ENCODE data around the gene FGL2. TPM values are rescaled to one million over a fixed set of nuclear protein-coding genes. Genes with fewer than 3 reads are reported as not detected.

The FGL2 gene
- total and polyA plus RNA-seq, 2 of the 4 experiments (the other 2 are of a cell fraction) = 0.32 to 1.3 TPM

DNA sequence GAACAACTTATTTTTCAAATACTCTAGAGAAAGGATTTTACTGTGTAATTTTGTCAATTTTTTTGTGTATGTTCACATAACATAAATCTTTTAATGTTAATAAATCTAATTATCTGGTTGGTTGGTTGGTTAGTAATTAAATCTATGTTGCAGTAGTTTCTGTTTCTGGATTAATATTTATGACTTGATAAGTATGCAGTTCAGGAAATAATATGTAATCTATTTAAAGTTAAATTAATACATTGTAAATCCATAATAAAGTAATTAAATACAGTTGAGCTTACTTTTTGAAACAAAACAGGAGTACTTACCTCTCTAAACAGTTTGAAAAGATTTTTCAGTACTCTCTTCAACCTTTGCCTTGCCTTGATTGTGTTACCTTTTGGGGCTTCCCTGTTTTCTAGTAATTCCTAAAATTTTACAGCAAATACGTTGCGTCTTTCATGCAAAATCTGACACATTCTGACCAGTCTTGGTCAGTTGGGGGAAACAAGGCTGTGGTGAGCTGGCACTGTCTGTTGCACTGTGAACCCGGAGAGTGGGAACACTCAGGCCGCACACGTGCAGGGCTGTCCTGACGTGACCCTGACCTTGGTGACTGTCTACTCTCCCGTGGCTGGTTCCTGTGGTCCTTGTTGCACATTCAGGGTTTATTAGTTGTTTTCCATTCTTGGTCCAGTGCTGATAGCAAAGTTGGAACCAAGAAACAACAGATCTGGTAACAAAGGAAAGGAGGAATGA lies 45.6 kb upstream of the FGL2 start:
- Histone ChIP-seq H3K79me1 (ENCODE audit: low read depth in 1 of 2, low read length in 2 of 2) (no peaks in the 10 kb centered on the region), H4K5ac (ENCODE audit: low read depth, low read length) (peak overlapping the region; percentile 84), H3K23ac (ENCODE audit: low read depth, low read length) (peak overlapping the region; percentile 54; the same call in 1 of the 2 replicates), H3K27ac (ENCODE audit: insufficient read depth, low read length) (peak overlapping the region; percentile 57), H2BK15ac (ENCODE audit: low read depth, low read length) (peak overlapping the region; percentile 51; the same call in 2 of the 3 replicates), H3K9me3 (ENCODE audit: control insufficient read depth, insufficient read depth, low read length) (no peaks in the 10 kb centered on the region), H3K4me3 (ENCODE audit: insufficient read depth, low read depth, low read length) (no peak overlapping the region), H3K9me1 (ENCODE audit: insufficient read depth, low read length) (peaks cover 11% of the 10 kb centered on the region), H2AK9ac (replicated peaks; ENCODE audit: low read depth, low read length, poor library complexity) (peak overlapping the region; percentile 12), H3K27me3 (ENCODE audit: control insufficient read depth, insufficient read depth, low read length) (no peaks in the 10 kb centered on the region), H2AFZ (replicated peaks; ENCODE audit: low read length, poor library complexity) (peak overlapping the region; percentile 38), H3K14ac (replicated peaks; ENCODE audit: low read depth, low read length) (peak overlapping the region; percentile 64), H2BK20ac (ENCODE audit: low read depth, low read length) (peak overlapping the region; percentile 85), H4K20me1 (ENCODE audit: insufficient read depth, low read length) (no peaks in the 10 kb centered on the region), H4K91ac (ENCODE audit: insufficient read depth, low read depth, low read length) (peak overlapping the region; percentile 83), H3K4me1 (ENCODE audit: control insufficient read depth, insufficient read depth, low read length) (peaks cover 12% of the 10 kb centered on the region), H3K56ac (ENCODE audit: extremely low read depth, insufficient read depth, low read length) (no peak overlapping the region), H3K4me2 (ENCODE audit: low read depth, low read length) (no peak overlapping the region), H2BK120ac (ENCODE audit: low read depth, low read length) (peak overlapping the region; percentile 76), H4K8ac (ENCODE audit: low read depth in 2 of 2, low read length in 2 of 2) (peak overlapping the region; percentile 17 to 56; a peak in 3 of 4 replicates), H2AK5ac (ENCODE audit: low read depth, low read length) (peak overlapping the region; percentile 84), H3K36me3 (ENCODE audit: control insufficient read depth, insufficient read depth, low read length) (no peaks in the 10 kb centered on the region), H3K9ac (ENCODE audit: low read depth, low read length) (no peak overlapping the region), H3K18ac (ENCODE audit: low read depth, low read length) (peak overlapping the region; percentile 62), H3K4ac (ENCODE audit: low read depth, low read length) (peak overlapping the region; percentile 90), H2BK5ac (ENCODE audit: low read depth, low read length, poor library complexity, severe bottlenecking) (peak overlapping the region; percentile 68)
- DNase-seq (no peak), ATAC-seq (ENCODE audit: low read depth) (no peak)
- intact Hi-C loops (cut with micrococcal nuclease) (no loop called here), dilution Hi-C loops (cut with HindIII; ENCODE audit: low sequenced_read_pairs, unreplicated experiment) (no loop called here), in situ Hi-C loops (cut with MboI; ENCODE audit: low sequenced_read_pairs) (loop anchor here (5.0 to 10.0 kb wide), 2 partner anchors 82 to 120 kb away; partner anchors contain the start of gene CCDC146)
- BruUV-seq (replicated peaks) = no TSS peak
- TF ChIP-seq POLR2A (IDR thresholded peaks at IDR 0.05; ENCODE audit: low read depth, low read length) = no peak
- peak; percentile 49; the same call in 1 of the 2 replicates for TF ChIP-seq BHLHE40 (IDR thresholded peaks at IDR 0.05; ENCODE audit: low read depth, low read length)
- CTCF ChIA-PET = no interaction called here
- 100% methylated on average over 2 of the region's 7 CpGs; no CpG with 5 or more reads in 1 of the 2 experiments for WGBS, 2 experiments (ENCODE audit: extremely low coverage in 2 of 2, insufficient read length in 1 of 2)
- POLR2A ChIA-PET (ENCODE audit: unreplicated experiment) = no interaction called here

Measured in IMR-90 (cell line).